GM18870 (cell line): ENCODE data around the gene SUCLG1.
"Not testable (repeated sequence)": the region's sequence is repeated elsewhere in the genome, so short reads cannot be mapped to it uniquely, and the experiment has no call there.

ENCODE experiments used
- ATAC-seq: cut with Tn5 transposase; IDR thresholded peaks from one replicate; pipeline ENCODE4 v1.9.1; 2021; ENCODE audit warnings: moderate library complexity; ENCODE audit not compliant: unreplicated experiment

Gene SUCLG1

DNA sequence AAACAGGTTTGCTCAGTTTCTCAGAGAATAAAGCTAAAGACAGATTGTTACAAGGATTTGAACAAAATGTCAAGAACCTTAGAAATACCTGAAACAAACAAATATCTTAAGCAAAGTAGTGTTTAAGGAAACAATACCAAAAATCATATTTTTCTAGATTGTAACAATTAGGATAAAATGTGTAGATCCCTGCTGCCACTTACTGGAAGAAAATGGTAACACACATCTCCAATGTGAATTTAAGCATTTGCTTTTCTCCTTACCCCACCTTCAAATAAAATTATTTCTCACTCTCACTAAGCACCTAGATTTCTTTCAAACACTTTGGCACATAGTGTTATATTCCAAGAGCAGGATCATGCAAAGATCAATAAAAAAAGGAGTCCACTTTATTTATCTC, 34.9 kb downstream of the SUCLG1 start:
- no peak for ATAC-seq

DNA sequence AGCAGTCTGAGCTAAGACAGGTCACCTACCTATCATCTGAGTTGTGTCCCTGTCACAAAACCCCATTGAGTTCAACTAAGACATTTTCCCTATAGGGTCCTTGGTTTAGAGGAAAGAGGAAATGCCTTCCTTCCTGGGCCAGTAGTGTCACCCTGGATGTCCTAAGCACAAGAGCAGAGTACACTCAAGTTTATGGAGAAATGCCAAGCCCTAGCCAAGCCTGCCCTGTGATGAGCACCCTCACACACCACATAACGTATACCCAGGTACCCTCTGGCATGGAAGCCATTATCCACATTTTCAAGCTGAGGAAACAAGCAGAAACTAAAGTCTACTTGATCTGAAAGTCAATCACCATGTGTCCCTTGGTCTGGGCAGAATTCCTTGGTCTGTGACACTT, 37.3 kb downstream of the SUCLG1 start:
- no peak for ATAC-seq

DNA sequence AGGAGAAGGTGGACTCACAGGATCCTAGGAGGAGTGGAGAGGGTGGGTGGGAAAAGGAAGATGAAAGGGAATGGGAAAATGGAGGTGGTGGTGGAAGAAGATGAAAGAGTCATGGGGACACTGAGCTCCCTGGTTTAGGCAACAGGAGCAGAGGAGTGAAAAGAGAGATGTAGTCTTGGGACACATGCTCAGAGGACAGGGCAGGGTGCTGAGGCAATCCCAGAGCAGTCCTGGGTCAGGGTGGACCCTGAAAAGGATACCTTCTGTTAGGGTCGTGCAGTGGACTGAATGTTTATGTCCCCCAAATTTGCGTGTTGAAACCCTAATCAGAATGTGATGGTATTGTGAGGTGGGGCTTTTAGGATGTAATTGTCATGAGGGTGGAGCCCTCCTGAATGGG, 37.9 kb downstream of the SUCLG1 start:
- no peak for ATAC-seq

DNA sequence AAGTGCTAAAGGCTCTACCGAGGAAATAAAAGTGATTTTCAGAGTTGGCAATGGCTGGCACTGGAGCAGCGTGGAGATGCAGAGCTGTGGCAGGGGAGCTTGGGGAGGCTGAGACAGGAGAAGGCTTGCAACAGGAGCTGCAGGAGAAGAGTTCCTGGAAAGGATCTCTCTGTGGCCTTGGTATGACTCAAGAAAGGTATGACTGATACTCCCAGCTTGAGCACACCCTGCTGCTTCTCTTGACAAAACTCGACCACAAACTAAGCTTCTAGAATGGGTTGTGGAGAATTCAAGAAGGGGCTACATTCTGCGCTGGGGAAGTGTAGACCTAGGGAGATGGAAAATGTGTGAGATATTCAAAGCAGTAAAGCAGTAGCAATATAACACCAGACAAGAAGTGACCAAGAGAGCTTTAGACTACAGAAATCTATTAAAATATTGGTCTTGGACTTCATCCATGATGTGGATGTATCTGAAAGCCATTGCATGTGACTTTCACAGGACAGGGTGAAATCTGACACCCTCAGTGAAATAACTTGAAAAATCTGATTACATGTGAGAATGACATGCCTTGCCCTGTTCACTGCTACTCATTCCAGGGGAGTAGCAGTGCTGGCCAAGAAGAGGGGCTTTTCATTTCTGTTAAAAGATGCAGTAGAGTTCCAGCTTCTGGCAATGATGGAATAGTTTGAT, 41.5 kb downstream of the SUCLG1 start:
- ATAC-seq = no peak

DNA sequence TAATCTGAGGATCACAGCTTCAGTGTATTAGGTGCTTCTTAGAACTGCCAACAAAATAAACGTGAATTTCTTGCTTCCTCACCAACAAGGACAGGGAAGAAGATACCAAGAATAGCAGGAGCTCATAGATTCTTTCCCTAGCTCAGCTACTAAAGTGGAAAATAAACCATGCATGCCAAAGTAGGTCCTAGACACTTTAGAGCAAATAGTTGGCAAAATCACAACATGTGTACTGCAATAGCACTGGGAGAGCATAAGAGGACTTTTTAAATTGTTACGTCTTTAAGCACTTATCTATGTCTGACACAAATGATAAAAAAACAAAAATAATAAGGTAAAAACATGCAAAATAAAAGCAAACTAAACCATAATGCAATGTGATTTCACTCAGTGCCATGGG, 49.5 kb downstream of the SUCLG1 start:
- ATAC-seq = no peak

DNA sequence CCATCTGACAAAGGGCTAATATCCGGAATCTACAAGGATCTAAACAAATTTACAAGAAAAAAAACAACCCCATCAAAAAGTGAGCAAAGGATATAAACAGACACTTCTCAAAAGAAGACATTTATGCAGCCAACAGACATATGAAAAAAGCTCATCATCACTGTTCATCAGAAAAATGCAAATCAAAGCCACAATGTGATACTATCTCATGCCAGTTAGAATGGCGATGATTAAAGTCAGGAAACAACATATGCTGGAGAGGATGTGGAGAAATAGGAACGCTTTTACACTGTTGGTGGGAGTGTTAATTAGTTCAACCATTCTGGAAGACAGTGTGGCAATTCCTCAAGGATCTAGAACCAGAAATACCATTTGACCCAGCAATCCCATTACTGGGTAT, 57.0 kb downstream of the SUCLG1 start:
- ATAC-seq = not testable (repeated sequence)

DNA sequence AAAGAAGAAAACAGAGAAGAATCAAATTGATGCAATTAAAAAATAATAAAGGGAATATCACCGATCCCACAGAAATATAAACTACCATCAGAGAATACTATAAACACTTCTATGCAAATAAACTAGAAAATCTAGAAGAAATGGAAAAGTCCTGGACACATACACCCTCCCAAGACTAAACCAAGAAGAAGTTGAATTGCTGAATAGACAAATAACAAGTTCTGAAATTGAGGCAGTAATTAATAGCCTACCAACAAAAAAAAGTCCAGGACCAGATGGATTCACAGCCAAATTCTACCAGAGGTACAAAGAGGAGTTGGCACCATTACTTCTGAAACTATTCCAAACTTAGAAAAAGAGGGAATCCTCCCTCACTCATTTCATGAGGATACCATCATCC, 59.2 kb downstream of the SUCLG1 start:
- ATAC-seq = not testable (repeated sequence)

DNA sequence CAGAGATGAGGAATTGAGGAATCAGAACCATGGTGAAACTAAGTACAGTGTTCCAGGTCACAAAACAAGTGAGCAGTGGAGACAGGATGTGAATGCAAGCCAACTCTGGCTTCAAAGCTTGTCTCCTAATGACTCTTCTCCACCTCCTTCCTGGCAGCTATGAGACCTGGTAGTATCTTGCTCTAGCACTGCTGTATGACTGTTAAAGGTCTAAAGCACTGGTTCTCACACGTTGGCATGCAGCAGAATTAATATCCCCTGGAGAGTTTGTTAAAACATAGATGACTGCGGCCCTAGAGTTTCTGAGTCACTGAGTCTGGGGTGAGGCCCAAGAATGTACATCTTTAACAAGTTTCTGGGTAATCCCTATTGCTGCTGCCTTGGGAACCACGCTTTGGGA, 63.3 kb downstream of the SUCLG1 start:
- no peak for ATAC-seq

DNA sequence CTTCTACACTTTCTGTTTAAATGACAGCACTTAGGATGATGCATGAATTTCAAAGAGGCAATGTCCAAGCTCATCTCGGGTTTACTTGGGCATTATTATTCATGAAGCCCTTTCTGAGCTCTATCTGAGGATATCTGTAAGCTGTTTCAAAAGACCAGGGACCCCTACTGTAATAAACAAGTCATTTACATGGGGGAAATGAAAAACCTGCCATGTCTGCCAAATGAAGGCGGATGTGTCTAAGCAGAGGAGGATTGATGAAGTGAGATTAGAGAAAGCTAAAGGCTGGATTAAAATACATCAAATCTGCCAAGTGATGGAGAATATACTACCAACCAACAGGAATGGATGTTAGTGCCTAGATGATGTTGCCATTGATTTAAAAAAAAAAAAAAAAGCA, 64.5 kb downstream of the SUCLG1 start:
- ATAC-seq = no peak

DNA sequence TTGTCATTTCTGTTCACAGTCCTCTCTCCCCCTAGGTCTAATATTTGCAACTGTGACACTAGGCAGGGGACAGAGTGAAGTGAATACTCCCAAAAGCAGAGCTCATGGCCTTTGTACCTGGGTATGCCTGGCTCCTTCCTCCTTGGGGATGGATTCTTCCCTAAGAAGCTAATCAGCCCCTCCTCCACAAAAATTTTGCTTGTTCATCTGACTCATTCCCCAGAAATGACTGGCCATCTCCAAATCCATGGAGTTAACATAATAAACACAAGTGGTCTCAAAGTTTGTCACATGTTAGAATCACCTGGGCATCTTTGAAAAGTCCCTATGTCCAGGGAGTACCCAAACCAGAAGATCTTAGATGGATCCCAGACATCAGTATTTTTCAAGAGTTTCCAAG, 65.3 kb downstream of the SUCLG1 start:
- no peak for ATAC-seq

DNA sequence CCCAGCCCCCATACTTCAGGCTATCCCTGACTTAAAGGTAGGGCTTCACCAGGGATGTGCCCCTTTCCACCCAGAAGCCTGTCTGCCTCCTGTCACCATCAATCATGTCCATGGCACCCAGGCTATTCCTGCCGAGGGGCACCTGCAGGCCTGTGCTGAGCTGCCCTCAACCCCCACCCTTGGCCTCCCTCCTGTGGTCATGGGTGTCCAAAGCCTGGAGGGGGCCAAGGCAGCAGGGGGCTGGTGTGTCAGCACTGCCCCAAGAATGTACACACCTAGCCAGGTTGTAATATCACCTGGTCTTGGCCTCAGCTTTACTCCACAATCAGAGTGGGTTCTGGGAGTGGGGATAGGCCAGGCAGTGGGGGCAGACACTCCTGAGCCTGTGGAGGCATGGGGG, 69.3 kb downstream of the SUCLG1 start:
- ATAC-seq = no peak

DNA sequence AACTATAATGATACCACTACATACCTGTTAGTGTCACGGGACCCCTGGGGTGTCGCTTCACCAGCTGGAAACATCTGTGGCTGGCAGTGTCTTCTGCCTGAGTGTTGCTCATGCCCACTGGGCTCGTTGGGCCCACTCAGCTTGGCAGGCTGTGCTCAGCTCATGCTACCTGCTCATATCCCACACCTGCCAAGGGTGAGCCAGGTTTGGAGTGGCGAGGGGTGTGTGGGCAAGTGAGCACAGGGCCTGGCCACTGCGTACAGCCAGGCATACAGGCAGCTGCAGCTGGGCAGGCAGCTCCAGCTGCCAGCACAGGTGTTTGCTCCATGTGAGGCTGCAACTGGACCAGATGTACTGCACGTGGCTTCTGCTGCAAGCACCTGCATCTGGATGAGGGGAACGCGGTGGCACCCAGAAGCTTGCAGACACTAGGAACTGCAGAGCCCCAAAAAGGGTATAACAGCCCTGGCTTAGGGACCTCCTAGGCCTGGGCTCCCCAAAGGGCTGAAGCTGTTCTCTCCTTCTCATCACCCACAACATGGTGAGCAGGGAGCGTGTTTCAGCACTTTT, 70.1 kb downstream of the SUCLG1 start:
- no peak for ATAC-seq

DNA sequence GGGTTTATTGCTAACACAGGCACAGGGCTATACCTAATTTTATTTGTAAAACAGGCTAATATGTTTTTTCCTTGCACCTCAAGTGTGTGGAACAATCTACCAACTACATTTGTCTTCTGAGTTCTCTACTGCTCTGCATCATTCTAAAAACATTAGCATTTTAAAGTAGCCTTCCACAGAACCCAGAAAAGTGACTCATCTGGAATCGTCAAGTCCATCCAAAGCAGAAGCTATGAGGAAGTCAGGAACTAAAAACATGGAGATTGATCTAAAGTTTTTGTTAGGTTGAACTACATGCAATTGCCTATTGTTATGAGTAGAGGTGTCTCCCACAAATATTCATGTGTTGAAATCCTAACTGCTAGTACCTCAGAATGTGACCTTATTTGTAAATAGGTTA, 70.9 kb downstream of the SUCLG1 start:
- ATAC-seq = no peak

DNA sequence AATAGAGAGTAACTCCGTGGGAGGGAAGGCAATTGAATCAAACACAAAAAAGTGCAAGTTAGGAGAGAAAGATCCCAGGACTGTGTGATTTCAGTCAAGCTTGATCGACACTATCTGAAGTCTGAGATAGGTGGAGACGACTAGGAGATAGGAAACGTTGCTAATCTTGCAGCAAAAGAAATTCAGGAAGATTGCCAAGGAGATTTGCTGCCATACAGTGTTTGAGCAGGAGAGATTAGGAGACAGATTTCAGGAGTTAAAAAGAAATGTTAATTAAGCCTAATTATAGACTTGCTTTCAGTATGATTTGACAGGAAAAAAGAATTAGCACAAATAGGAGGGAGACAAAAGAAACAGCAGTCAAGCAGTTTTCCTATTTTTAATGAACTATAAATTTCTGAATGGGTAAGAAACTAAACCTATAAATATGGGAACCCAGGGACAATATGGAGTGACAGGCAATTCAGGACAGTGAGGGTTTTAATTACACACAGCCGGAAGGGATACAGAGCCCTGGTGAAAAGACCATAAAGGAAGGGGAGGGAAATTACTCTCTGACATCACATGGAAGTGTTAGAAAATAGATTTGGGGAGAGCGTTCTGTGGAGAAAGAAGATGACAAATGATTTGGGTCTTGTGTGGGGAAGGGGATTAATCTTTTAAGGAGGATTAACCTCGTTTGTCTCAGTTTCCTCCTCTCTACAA, 72.6 kb downstream of the SUCLG1 start:
- no peak for ATAC-seq

DNA sequence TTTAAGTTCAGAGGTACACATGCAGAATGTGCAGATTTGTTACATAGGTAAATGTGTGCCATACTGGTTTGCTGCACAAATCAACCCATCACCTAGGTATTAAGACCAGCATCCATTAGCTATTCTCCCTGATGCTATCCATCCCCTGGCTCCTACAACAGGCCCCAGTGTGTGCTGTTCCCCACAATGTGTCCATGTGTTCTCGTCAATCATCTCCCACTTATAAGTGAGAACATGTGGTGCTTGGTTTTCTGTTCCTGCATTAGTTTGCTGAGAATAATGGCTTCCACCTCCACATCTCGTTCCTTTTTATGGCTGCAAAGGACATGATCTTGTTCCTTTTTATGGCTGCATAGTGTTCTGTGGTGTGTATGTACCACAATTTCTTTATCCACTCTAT, 75.8 kb downstream of the SUCLG1 start:
- no peak for ATAC-seq

DNA sequence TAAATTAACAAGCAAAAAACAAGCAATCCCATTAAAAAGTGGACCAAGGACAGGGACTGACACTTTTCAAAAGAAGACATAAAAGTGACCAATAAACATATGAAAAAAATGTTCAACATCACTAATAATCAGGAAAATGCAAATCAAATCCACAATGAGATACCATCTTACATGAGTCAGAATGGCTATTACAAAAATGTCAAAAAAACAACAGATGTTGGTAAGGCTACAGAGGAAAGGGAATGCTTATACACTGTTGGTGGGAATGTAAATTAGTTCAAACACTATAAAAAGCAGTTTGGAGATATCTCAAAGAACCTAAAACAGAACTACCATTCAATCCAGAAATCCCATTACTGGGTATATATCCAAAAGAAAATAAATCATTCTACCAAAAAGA, 78.2 kb downstream of the SUCLG1 start:
- ATAC-seq = no peak

DNA sequence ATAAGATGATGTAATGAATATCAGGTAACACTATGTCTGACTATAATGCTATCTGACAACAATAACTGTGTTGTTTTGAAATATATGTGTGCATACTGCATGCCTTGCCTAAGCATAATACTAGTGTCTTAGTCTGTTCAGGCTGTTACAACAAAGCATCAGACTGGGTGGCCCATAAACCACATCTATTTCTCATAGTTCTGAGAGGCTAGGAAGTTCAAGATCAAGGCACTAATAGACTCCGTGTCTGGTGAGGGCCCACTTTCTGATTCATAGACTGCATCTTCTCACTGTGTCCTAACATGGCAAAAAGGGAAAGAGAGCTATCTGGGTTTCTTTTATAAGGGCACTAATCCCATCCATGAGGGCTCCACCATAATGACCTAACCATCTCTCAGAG, 80.1 kb downstream of the SUCLG1 start:
- ATAC-seq = no peak

DNA sequence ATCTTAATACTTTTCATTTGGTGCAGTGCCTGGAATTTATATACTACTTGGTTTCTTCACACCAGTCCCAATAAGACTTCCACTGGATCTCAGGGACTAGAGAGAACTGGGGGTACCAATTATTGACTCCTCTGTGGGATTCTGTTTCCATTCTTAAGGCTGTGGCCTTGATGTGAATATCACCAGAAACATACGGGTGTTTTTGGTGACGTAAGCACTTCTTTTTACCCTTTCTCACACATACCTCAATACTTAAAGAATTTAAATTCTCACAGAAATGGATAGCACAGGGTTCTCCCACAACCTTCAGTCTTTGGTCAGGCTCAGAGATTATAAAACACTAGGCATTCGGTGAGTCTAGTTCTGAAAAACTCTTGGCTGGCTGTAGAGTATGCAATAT, 84.1 kb downstream of the SUCLG1 start:
- no peak for ATAC-seq

DNA sequence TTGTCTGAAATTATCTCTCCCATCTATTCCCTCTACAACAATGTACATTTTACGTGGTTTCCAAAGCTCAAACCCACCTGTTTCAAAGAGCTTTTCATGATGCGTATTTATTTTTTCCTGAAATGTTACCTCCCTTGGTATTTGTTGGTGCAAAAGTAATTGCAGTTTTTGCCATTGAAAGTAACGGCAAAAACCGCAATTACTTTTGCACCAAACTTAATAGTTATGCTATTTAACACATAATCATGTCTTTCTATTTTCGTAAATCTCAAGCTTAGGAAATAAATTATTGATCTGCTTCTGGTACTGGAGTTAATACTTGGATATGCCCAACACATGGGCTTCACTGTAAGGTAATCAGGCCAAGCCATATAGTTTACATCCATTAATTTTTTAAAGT, 85.2 kb downstream of the SUCLG1 start:
- no peak for ATAC-seq
